GM23338 (cell line): Measurements from ENCODE around the gene ACSL6. TPM values are rescaled to one million over a fixed set of nuclear protein-coding genes. Genes with fewer than 3 reads are reported as not detected.

Source experiments
- ATAC-seq: fragments of 200-7000 bp; cut with Tn5 transposase; 3 replicates; pipeline ENCODE4 v1.9.1; 2020
- DNase-seq: peaks from one replicate; pipeline ENCODE4 v3.0.0-alpha.2; 2015; ENCODE audit warnings: low spot score
- H2AFZ ChIP-seq: fragments of 200-600 bp; sonication (generic); 2 replicates; pipeline ENCODE4 v1.8.0; 2016; ENCODE audit warnings: antibody characterized with exemption, mild to moderate bottlenecking, moderate library complexity
- H3F3A ChIP-seq: fragments of 200-600 bp; sonication (generic); replicated peaks from 2 replicates; pipeline ENCODE4 v1.8.0; 2017; ENCODE audit warnings: antibody characterized with exemption, mixed run types, low read depth
- H3K27ac ChIP-seq: fragments of 200-600 bp; sonication (generic); 2 replicates; pipeline ENCODE4 v1.6.1; 2016; ENCODE audit warnings: low read depth
- H3K27me3 ChIP-seq: fragments of 200-600 bp; sonication (generic); 2 replicates; pipeline ENCODE4 v1.8.0; 2016; ENCODE audit warnings: mild to moderate bottlenecking, mixed run types, moderate library complexity; ENCODE audit not compliant: insufficient read depth
- H3K36me3 ChIP-seq: fragments of 200-600 bp; sonication (generic); 2 replicates; pipeline ENCODE4 v1.8.0; 2016; ENCODE audit warnings: mild to moderate bottlenecking; ENCODE audit not compliant: insufficient read depth
- H3K4me1 ChIP-seq: fragments of 200-600 bp; sonication (generic); 2 replicates; pipeline ENCODE4 v1.8.0; 2016; ENCODE audit warnings: mild to moderate bottlenecking, moderate library complexity; ENCODE audit not compliant: insufficient read depth
- H3K4me2 ChIP-seq: fragments of 200-600 bp; sonication (generic); 2 replicates; pipeline ENCODE4 v1.7.1; 2017; ENCODE audit warnings: mixed run types
- H3K4me3 ChIP-seq: fragments of 200-600 bp; sonication (generic); 2 replicates; pipeline ENCODE4 v1.6.1; 2016; ENCODE audit warnings: mixed run types
- H3K79me2 ChIP-seq: fragments of 200-600 bp; sonication (generic); replicated peaks from 2 replicates; pipeline ENCODE4 v1.8.0; 2017; ENCODE audit warnings: mild to moderate bottlenecking; ENCODE audit not compliant: insufficient read depth
- H3K9me2 ChIP-seq: fragments of 200-600 bp; sonication (generic); 2 replicates; pipeline ENCODE4 v1.8.0; 2017; ENCODE audit not compliant: insufficient read depth
- H4K20me1 ChIP-seq: fragments of 200-600 bp; sonication (generic); replicated peaks from 2 replicates; pipeline ENCODE4 v1.8.0; 2017; ENCODE audit warnings: mild to moderate bottlenecking; ENCODE audit not compliant: insufficient read depth
- H3K27ac Mint-ChIP-seq: 2 replicates; pipeline ENCODE4 v1.8.0; 2020; ENCODE audit warnings: inconsistent platforms, mild to moderate bottlenecking, moderate library complexity, mixed read lengths
- H3K27me3 Mint-ChIP-seq: 3 replicates; pipeline ENCODE4 v1.8.0; 2022; ENCODE audit warnings: low read depth, mild to moderate bottlenecking, moderate library complexity, mixed read lengths, inconsistent platforms; ENCODE audit not compliant: insufficient read depth, poor library complexity
- H3K36me3 Mint-ChIP-seq: 3 replicates; pipeline ENCODE4 v1.8.0; 2021; ENCODE audit warnings: low read depth, mild to moderate bottlenecking, inconsistent platforms, moderate library complexity, mixed read lengths
- H3K4me1 Mint-ChIP-seq: 3 replicates; pipeline ENCODE4 v1.8.0; 2020; ENCODE audit warnings: mild to moderate bottlenecking, inconsistent platforms, mixed read lengths
- H3K4me3 Mint-ChIP-seq: 3 replicates; pipeline ENCODE4 v1.8.0; 2021; ENCODE audit warnings: moderate library complexity, mild to moderate bottlenecking, inconsistent platforms, mixed read lengths
- H3K9me3 Mint-ChIP-seq: 3 replicates; pipeline ENCODE4 v1.8.0; 2020; ENCODE audit warnings: moderate library complexity, mild to moderate bottlenecking, inconsistent platforms, mixed read lengths
- CREB1 ChIP-seq: fragments of 250-450 bp; sonication (Bioruptor Pico); IDR thresholded peaks from 2 replicates; pipeline ENCODE4 v1.5.0; 2020; ENCODE audit warnings: low read depth, mild to moderate bottlenecking, moderate library complexity
- CTCF ChIP-seq, 2 experiments: fragments of 200-600 bp in 1 of 2; sonication (generic) in 1 of 2; conservative IDR thresholded peaks; 2 replicates each; pipeline versions ENCODE4 v1.5.1 to v1.6.1; 2016 to 2017; ENCODE audit warnings: antibody characterized with exemption in 2 of 2, low read depth in 2 of 2, mild to moderate bottlenecking in 2 of 2, moderate library complexity in 1 of 2
- ETS1 ChIP-seq: IDR thresholded peaks from 2 replicates; pipeline ENCODE4 v1.6.1; 2016; ENCODE audit warnings: antibody characterized with exemption
- EZH2 ChIP-seq: fragments of 200-600 bp; sonication (generic); IDR thresholded peaks from one replicate; pipeline ENCODE4 v1.8.0; 2017; ENCODE audit warnings: antibody characterized with exemption, mild to moderate bottlenecking, low read depth; ENCODE audit not compliant: unreplicated experiment
- EZH2phosphoT487 ChIP-seq: fragments of 200-600 bp; sonication (generic); IDR thresholded peaks from one replicate; pipeline ENCODE4 v1.8.1; 2018; ENCODE audit warnings: antibody characterized with exemption; ENCODE audit not compliant: unreplicated experiment
- JUNB ChIP-seq: IDR thresholded peaks from one replicate; pipeline ENCODE4 v1.6.1; 2016; ENCODE audit warnings: antibody characterized with exemption; ENCODE audit not compliant: unreplicated experiment
- NANOG ChIP-seq: IDR thresholded peaks from 2 replicates; pipeline ENCODE4 v1.6.1; 2016; ENCODE audit warnings: antibody characterized with exemption, borderline replicate concordance
- POLR2AphosphoS5 ChIP-seq: IDR thresholded peaks from 2 replicates; pipeline ENCODE4 v1.6.1; 2016; ENCODE audit warnings: antibody characterized with exemption, low read depth
- REST ChIP-seq: IDR thresholded peaks from one replicate; pipeline ENCODE4 v1.6.1; 2018; ENCODE audit warnings: antibody characterized with exemption; ENCODE audit not compliant: unreplicated experiment
- STAT1 ChIP-seq: IDR thresholded peaks from one replicate; pipeline ENCODE4 v1.6.1; 2016; ENCODE audit warnings: antibody characterized with exemption; ENCODE audit not compliant: unreplicated experiment
- ZNF114 ChIP-seq: fragments of 250-450 bp; sonication (Bioruptor Pico); IDR thresholded peaks from 2 replicates; pipeline ENCODE4 v1.5.0; 2020; ENCODE audit warnings: mild to moderate bottlenecking, moderate library complexity
- ZNF331 ChIP-seq: fragments of 250-450 bp; sonication (Bioruptor Pico); IDR thresholded peaks from 2 replicates; pipeline ENCODE4 v1.5.0; 2020; ENCODE audit warnings: low read depth, mild to moderate bottlenecking, moderate library complexity
- ZNF462 ChIP-seq: fragments of 250-450 bp; sonication (Bioruptor Pico); IDR thresholded peaks from 2 replicates; pipeline ENCODE4 v1.5.0; 2020; ENCODE audit warnings: mild to moderate bottlenecking, moderate library complexity
- polyA plus RNA-seq: library from polyadenylated mRNA; unstranded; fragments of >200 nt; fragmentation: Nextera tagmentation; extraction: Ambion mirVana; gene quantifications from 2 replicates; pipeline ENCODE4 v1.2.1, GENCODE V29; 2016
- total RNA-seq: library from RNA; depleted of rRNA; stranded (reverse); fragments of >200 nt; shearing (Covaris generic); gene quantifications from 2 replicates; pipeline ENCODE4 v1.2.3, GENCODE V29; 2014

ACSL6 gene
- total and polyA plus RNA-seq, 2 experiments from 2014 or later = 0.76 to 3.6 TPM

- Mint-ChIP-seq H3K9me3 (no peaks in the 10 kb centered on the region), H3K4me1 (peaks cover 22% of the 10 kb centered on the region)
Observed at GRCh38 chr5:132009706-132010405, 1.6 kb downstream of the ACSL6 start.

More at GRCh38 chr5:132009706-132010405, 1.6 kb downstream of the ACSL6 start:
- Histone ChIP-seq H3K4me1 (peaks cover 8% of the 10 kb centered on the region; the same call in 1 of the 2 replicates), H3K27ac (no peak overlapping the region), H3K79me2 (no peaks in the 10 kb centered on the region), H3K9me2 (peaks cover 4% of the 10 kb centered on the region; the same call in 1 of the 2 replicates), H3K36me3 (no peaks in the 10 kb centered on the region), H3K27me3 (peaks cover 25% of the 10 kb centered on the region), H4K20me1 (no peaks in the 10 kb centered on the region), H3F3A (no peaks in the 10 kb centered on the region), H2AFZ (no peak overlapping the region), H3K4me2 (peak overlapping the region; percentile 97), H3K4me3 (peak overlapping the region; percentile 78)
- Mint-ChIP-seq H3K4me3 (peak overlapping the region; percentile 88), H3K36me3 (no peaks in the 10 kb centered on the region), H3K27me3 (peaks cover 32% of the 10 kb centered on the region), H3K27ac (no peak overlapping the region)
- no peak for ATAC-seq
- peak; percentile 14 for DNase-seq
- TF ChIP-seq CREB1 (CRISPR knock-in tag) = no peak
- no peak for TF ChIP-seq ZNF462 (CRISPR knock-in tag)
- no peak for TF ChIP-seq ZNF331
- no peak for TF ChIP-seq STAT1
- no peak for TF ChIP-seq POLR2AphosphoS5
- no peak for TF ChIP-seq EZH2phosphoT487
- no peak for TF ChIP-seq REST
- TF ChIP-seq JUNB = no peak
- no peak for TF ChIP-seq CTCF (conservative IDR thresholded peaks at IDR 0.05; ENCODE audit: low read depth in 2 of 2)
- no peak for TF ChIP-seq ZNF114 (CRISPR knock-in tag)
- TF ChIP-seq ETS1 = no peak
- TF ChIP-seq EZH2 = no peak
- TF ChIP-seq NANOG = no peak
